Measurements from ENCODE around the gene MRPL52. TPM values are rescaled to one million over a fixed set of nuclear protein-coding genes. Genes with fewer than 3 reads are reported as not detected.
"Not testable (repeated sequence)": the region's sequence is repeated elsewhere in the genome, so short reads cannot be mapped to it uniquely, and the experiment has no call there.

The MRPL52 gene
- total RNA-seq, 1 experiment from 2014 or later: 65.2 TPM

- in situ Hi-C loops (cut with HindIII; ENCODE audit: low pct_unique_long_range_greater_than_20kb, low sequenced_read_pairs); DNase-seq (ENCODE audit: low read depth, low spot score): not testable (repeated sequence)
Observed at GRCh38 chr14:22805235-22805634, 24.5 kb upstream of the MRPL52 start.

- in situ Hi-C loops (cut with HindIII; ENCODE audit: low pct_unique_long_range_greater_than_20kb, low sequenced_read_pairs): no loop called here
- DNase-seq (ENCODE audit: low read depth, low spot score): no peak
Observed at GRCh38 chr14:22807432-22808087, 22.1 kb upstream of the MRPL52 start.

- no peak for DNase-seq (ENCODE audit: low read depth, low spot score)
- in situ Hi-C loops (cut with HindIII; ENCODE audit: low pct_unique_long_range_greater_than_20kb, low sequenced_read_pairs): no loop called here
Observed at GRCh38 chr14:22808388-22809209, 21.1 kb upstream of the MRPL52 start.

GRCh38 chr14:22811722-22812121, 18.0 kb upstream of the MRPL52 start:
- no peak for DNase-seq (ENCODE audit: low read depth, low spot score)

GRCh38 chr14:22812744-22813143, 16.9 kb upstream of the MRPL52 start:
- in situ Hi-C loops (cut with HindIII; ENCODE audit: low pct_unique_long_range_greater_than_20kb, low sequenced_read_pairs): no loop called here
- DNase-seq (ENCODE audit: low read depth, low spot score): no peak

More at GRCh38 chr14:22811722-22812121, 18.0 kb upstream of the MRPL52 start:
- in situ Hi-C loops (cut with HindIII; ENCODE audit: low pct_unique_long_range_greater_than_20kb, low sequenced_read_pairs): no loop called here

- in situ Hi-C loops (cut with HindIII; ENCODE audit: low pct_unique_long_range_greater_than_20kb, low sequenced_read_pairs): no loop called here
- no peak for DNase-seq (ENCODE audit: low read depth, low spot score)
Observed at GRCh38 chr14:22813145-22813544, 16.5 kb upstream of the MRPL52 start.

- in situ Hi-C loops (cut with HindIII; ENCODE audit: low pct_unique_long_range_greater_than_20kb, low sequenced_read_pairs): no loop called here
- DNase-seq (ENCODE audit: low read depth, low spot score): no peak
Observed at GRCh38 chr14:22814373-22814772, 15.3 kb upstream of the MRPL52 start.

GRCh38 chr14:22814941-22815713, 14.6 kb upstream of the MRPL52 start, which contains the start of gene SLC7A7:
SLC7A7 (minus strand) TSS chr14:22815435; CDS start chr14:22813398, 2,037 bp downstream.
- no peak for DNase-seq (ENCODE audit: low read depth, low spot score)
- in situ Hi-C loops (cut with HindIII; ENCODE audit: low pct_unique_long_range_greater_than_20kb, low sequenced_read_pairs): no loop called here

GRCh38 chr14:22819151-22819988, 10.3 kb upstream of the MRPL52 start:
- peak; percentile 39 for DNase-seq (ENCODE audit: low read depth, low spot score)

GRCh38 chr14:22820731-22821130, 9.0 kb upstream of the MRPL52 start:
- no peak for DNase-seq (ENCODE audit: low read depth, low spot score)
- in situ Hi-C loops (cut with HindIII; ENCODE audit: low pct_unique_long_range_greater_than_20kb, low sequenced_read_pairs): no loop called here

More at GRCh38 chr14:22819151-22819988, 10.3 kb upstream of the MRPL52 start:
- in situ Hi-C loops (cut with HindIII; ENCODE audit: low pct_unique_long_range_greater_than_20kb, low sequenced_read_pairs): no loop called here

- in situ Hi-C loops (cut with HindIII; ENCODE audit: low pct_unique_long_range_greater_than_20kb, low sequenced_read_pairs): no loop called here
- no peak for DNase-seq (ENCODE audit: low read depth, low spot score)
Observed at GRCh38 chr14:22821193-22822015, 8.3 kb upstream of the MRPL52 start.

- in situ Hi-C loops (cut with HindIII; ENCODE audit: low pct_unique_long_range_greater_than_20kb, low sequenced_read_pairs): no loop called here
- DNase-seq (ENCODE audit: low read depth, low spot score): no peak
Observed at GRCh38 chr14:22822016-22822570, 7.6 kb upstream of the MRPL52 start.

- in situ Hi-C loops (cut with HindIII; ENCODE audit: low pct_unique_long_range_greater_than_20kb, low sequenced_read_pairs): no loop called here
- peak; percentile 74 for DNase-seq (ENCODE audit: low read depth, low spot score)
Observed at GRCh38 chr14:22822571-22823098, 7.1 kb upstream of the MRPL52 start.

- in situ Hi-C loops (cut with HindIII; ENCODE audit: low pct_unique_long_range_greater_than_20kb, low sequenced_read_pairs): no loop called here
- DNase-seq (ENCODE audit: low read depth, low spot score): no peak
Observed at GRCh38 chr14:22824711-22825359, 4.9 kb upstream of the MRPL52 start.

- in situ Hi-C loops (cut with HindIII; ENCODE audit: low pct_unique_long_range_greater_than_20kb, low sequenced_read_pairs); DNase-seq (ENCODE audit: low read depth, low spot score): not testable (repeated sequence)
Observed at GRCh38 chr14:22829076-22829660, 519 bp upstream of the MRPL52 start.
